K562 (cell line): ENCODE results near the gene KIF26B. TPM values are rescaled to one million over a fixed set of nuclear protein-coding genes. Genes with fewer than 3 reads are reported as not detected.

Experiments
- ATAC-seq: fragments of 200-7000 bp; cut with Tn5 transposase; 3 replicates; pipeline ENCODE4 v1.9.1; 2020; ENCODE audit warnings: moderate library complexity
- BruUV-seq: library from RNA; stranded (reverse); fragments of 400-500 nt; replicated peaks from 2 replicates; lab custom pipeline; 2021; lab: Mats Ljungman, UMichigan
- CTCF ChIA-PET: fragments of 300-600 bp; formaldehyde crosslinking; extraction: SDS; loops from one replicate; lab custom pipeline; 2021; ENCODE audit warnings: low intra/inter-chr PET ratio; lab: Yijun Ruan, JAX
- POLR2A ChIA-PET: fragments of 300-600, 350-650 bp; sonication (Branson Sonifier 250); formaldehyde crosslinking; extraction: SDS; loops from one replicate; lab custom pipeline; 2021; ENCODE audit warnings: antibody characterized with exemption, inconsistent platforms; lab: Yijun Ruan, JAX
- DNase-seq, 4 experiments: peaks; one replicate each; pipeline versions ENCODE4 v3.0.0 to v3.0.0-alpha.2; 2011 to 2018; ENCODE audit warnings: low spot score in 3 of 4, mixed read lengths in 3 of 4; ENCODE audit errors: extremely low read depth in 1 of 4
- FAIRE-seq: peaks from 2 replicates; lab custom pipeline; 2011; peaks lifted over from hg19 to GRCh38; lab: Jason Lieb, UNC
- H2AFZ ChIP-seq: 2 replicates; pipeline ENCODE4 v1.6.0; 2011; ENCODE audit warnings: low read depth, low read length, control low read depth, inconsistent platforms
- H3K27ac ChIP-seq: fragments of 200-600 bp; 3 replicates; pipeline ENCODE4 v1.8.0; 2011; ENCODE audit warnings: low read depth, mild to moderate bottlenecking, control low read depth, inconsistent platforms, low read length, moderate library complexity, mixed read lengths; ENCODE audit errors: extremely low read depth
- H3K27me3 ChIP-seq, 2 experiments: fragments of 300-600 bp in 1 of 2; 2 replicates in 1 of 2; 3 replicates in 1 of 2; pipeline versions ENCODE4 v1.6.0 to v1.8.0; 2011; ENCODE audit warnings: inconsistent platforms in 2 of 2, low read length in 2 of 2, mild to moderate bottlenecking in 1 of 2, mixed read lengths in 1 of 2, moderate library complexity in 1 of 2; ENCODE audit not compliant: control insufficient read depth in 2 of 2, insufficient read depth in 2 of 2
- H3K36me3 ChIP-seq: fragments of 300-600 bp; 3 replicates; pipeline ENCODE4 v1.8.0; 2011; ENCODE audit warnings: mild to moderate bottlenecking, low read length, inconsistent platforms; ENCODE audit not compliant: control insufficient read depth, insufficient read depth
- H3K4me1 ChIP-seq, 2 experiments: fragments of 200-600 bp in 1 of 2; replicated peaks in 1 of 2; 2 replicates in 1 of 2; 3 replicates in 1 of 2; pipeline versions ENCODE4 v1.5.1 to v1.8.0; 2011; ENCODE audit warnings: inconsistent platforms in 2 of 2, low read length in 2 of 2, mild to moderate bottlenecking in 1 of 2, mixed read lengths in 1 of 2, moderate library complexity in 1 of 2; ENCODE audit not compliant: control insufficient read depth in 2 of 2, insufficient read depth in 2 of 2
- H3K4me2 ChIP-seq: 2 replicates; pipeline ENCODE4 v1.6.1; 2011; ENCODE audit warnings: low read length, control low read depth, inconsistent platforms, mixed read lengths; ENCODE audit not compliant: insufficient read depth
- H3K4me3 ChIP-seq: fragments of 200-600 bp; sonication (generic), shearing (Covaris generic); 2 replicates; pipeline ENCODE4 v1.5.1; 2016; ENCODE audit warnings: control low read depth, inconsistent platforms
- H3K79me2 ChIP-seq: fragments of 200-600 bp; 3 replicates; pipeline ENCODE4 v1.8.0; 2011; ENCODE audit warnings: low read length, inconsistent platforms; ENCODE audit not compliant: control insufficient read depth, insufficient read depth
- H3K9ac ChIP-seq, 2 experiments: 2 replicates each; pipeline versions ENCODE4 v1.6.0 to v1.6.1; 2011; ENCODE audit warnings: low read depth in 2 of 2, low read length in 2 of 2, control low read depth in 1 of 2, inconsistent platforms in 1 of 2, mild to moderate bottlenecking in 1 of 2, mixed read lengths in 1 of 2; ENCODE audit not compliant: insufficient read depth in 1 of 2
- H3K9me1 ChIP-seq: one replicate; pipeline ENCODE4 v1.6.0; 2011; ENCODE audit warnings: inconsistent platforms, mild to moderate bottlenecking, low read length, moderate library complexity; ENCODE audit not compliant: control insufficient read depth, insufficient read depth
- H3K9me3 ChIP-seq: replicated peaks from 2 replicates; pipeline ENCODE4 v1.5.1; 2011; ENCODE audit warnings: low read depth, low read length, inconsistent platforms; ENCODE audit not compliant: control insufficient read depth, insufficient read depth
- H4K20me1 ChIP-seq: replicated peaks from 2 replicates; pipeline ENCODE4 v1.6.1; 2011; ENCODE audit warnings: low read length, inconsistent platforms, mixed read lengths; ENCODE audit not compliant: control insufficient read depth, insufficient read depth
- ARID1B ChIP-seq: fragments of 450-650 bp; IDR thresholded peaks from 2 replicates; pipeline ENCODE4 v1.6.1; 2016; ENCODE audit warnings: antibody characterized with exemption, mild to moderate bottlenecking, inconsistent platforms
- BRD9 ChIP-seq: fragments of 450-650 bp; IDR thresholded peaks from 2 replicates; pipeline ENCODE4 v1.6.1; 2018; ENCODE audit warnings: low read depth; ENCODE audit not compliant: partially characterized antibody
- CBFA2T2 ChIP-seq: fragments of 450-650 bp; conservative IDR thresholded peaks from 2 replicates; pipeline ENCODE4 v1.6.1; 2017; ENCODE audit warnings: mild to moderate bottlenecking
- CBFA2T3 ChIP-seq: fragments of 450-650 bp; IDR thresholded peaks from 2 replicates; pipeline ENCODE4 v1.6.1; 2017
- CEBPB ChIP-seq: fragments of 450-650 bp; IDR thresholded peaks from 2 replicates; pipeline ENCODE4 v1.6.1; 2016; ENCODE audit warnings: missing genetic modification characterization, missing compliant biosample characterization
- CREB1 ChIP-seq, 2 experiments: sonication (generic) in 1 of 2; formaldehyde crosslinking in 1 of 2; IDR thresholded peaks; 2 replicates each; pipeline versions ENCODE4 v1.6.1 to v1.8.0; 2012 to 2022; ENCODE audit warnings: inconsistent platforms in 1 of 2, mild to moderate bottlenecking in 1 of 2, missing genetic modification reagents in 1 of 2, moderate library complexity in 1 of 2
- CTBP1 ChIP-seq: fragments of 450-650 bp; IDR thresholded peaks from 2 replicates; pipeline ENCODE4 v1.6.1; 2016; ENCODE audit warnings: borderline replicate concordance
- DNMT1 ChIP-seq: fragments of 450-650 bp; IDR thresholded peaks from 2 replicates; pipeline ENCODE4 v1.6.1; 2016; ENCODE audit warnings: antibody characterized with exemption, mild to moderate bottlenecking
- FOSL1 ChIP-seq: fragments of 200-800 bp; sonication (Bioruptor generic); conservative IDR thresholded peaks from 2 replicates; pipeline ENCODE4 v1.6.1; 2016; ENCODE audit warnings: missing genetic modification characterization, missing compliant biosample characterization
- FUS ChIP-seq: fragments of 200-400 bp; formaldehyde crosslinking; optimal IDR thresholded peaks from 2 replicates; pipeline ENCODE3; 2017; ENCODE audit warnings: low read depth, low read length
- JUND ChIP-seq, 2 experiments: IDR thresholded peaks; 2 replicates in 1 of 2; 3 replicates in 1 of 2; pipeline ENCODE4 v1.6.1; 2011; ENCODE audit warnings: borderline replicate concordance in 2 of 2, low read depth in 2 of 2, low read length in 2 of 2, improper control_type of control experiment in 1 of 2, missing biosample characterization in 1 of 2, missing genetic modification characterization in 1 of 2, missing genetic modification reagents in 1 of 2
- NCOR1 ChIP-seq: fragments of 450-650 bp; IDR thresholded peaks from 2 replicates; pipeline ENCODE4 v1.6.1; 2016; ENCODE audit warnings: mild to moderate bottlenecking, moderate library complexity
- NFE2 ChIP-seq: IDR thresholded peaks from 2 replicates; pipeline ENCODE4 v1.6.1; 2014; ENCODE audit warnings: antibody characterized with exemption, low read depth
- RFX1 ChIP-seq: fragments of 450-650 bp; IDR thresholded peaks from 2 replicates; pipeline ENCODE4 v1.6.1; 2016; ENCODE audit warnings: mild to moderate bottlenecking, moderate library complexity
- RHOXF2B ChIP-seq: fragments of 250-450 bp; sonication (Bioruptor Pico); conservative IDR thresholded peaks from 2 replicates; pipeline ENCODE4 v1.5.1; 2021
- SETDB1 ChIP-seq: IDR thresholded peaks from one replicate; pipeline ENCODE4 v1.6.1; 2012; ENCODE audit warnings: low read length, control low read depth, inconsistent platforms
- ZEB2 ChIP-seq: fragments of 450-650 bp; IDR thresholded peaks from 2 replicates; pipeline ENCODE4 v1.6.1; 2016
- ZNF584 ChIP-seq: fragments of 200-800 bp; sonication (Bioruptor generic); IDR thresholded peaks from 2 replicates; pipeline ENCODE4 v1.6.1; 2016; ENCODE audit warnings: low read depth, mild to moderate bottlenecking, missing genetic modification characterization, missing compliant biosample characterization
- ZNF695 ChIP-seq: fragments of 450-650 bp; formaldehyde crosslinking; IDR thresholded peaks from 2 replicates; pipeline ENCODE4 v1.4.0; 2020; ENCODE audit warnings: mild to moderate bottlenecking, moderate library complexity
- WGBS: fragments of 100-300 bp; shearing (Covaris generic); methylation state at CpG from one replicate; pipeline ENCODE4 v1.1.6; 2016; ENCODE audit warnings: low coverage, mixed read lengths; ENCODE audit not compliant: insufficient coverage; ENCODE audit errors: missing lambda C conversion rate; 5-methylcytosine and 5-hydroxymethylcytosine counted together
- in situ Hi-C: fragments of 300-500 bp; cut with MboI; formaldehyde crosslinking; loops from 4 replicates; pipeline ENCODE4 v1.15.0; 2018; ENCODE audit warnings: inconsistent platforms, mixed read lengths
- intact Hi-C: fragments of 100-400 bp; cut with micrococcal nuclease; formaldehyde crosslinking; loops from 2 replicates; pipeline ENCODE4 v1.14.2; 2022
- polyA plus RNA-seq, 8 experiments: library from polyadenylated mRNA; depleted of rRNA in 4 of 8; stranded (reverse) in 5 of 8; unstranded in 3 of 8; fragments of >200 nt; fragmentation: Nextera tagmentation in 2 of 8; fragmentation: Illumina TruSeq in 1 of 8; extraction: Ambion mirVana in 2 of 8; extraction: Trizol in 1 of 8; gene quantifications; 2 replicates each; pipeline versions ENCODE4 v1.2.1 to v1.2.3, GENCODE V29; 2011 to 2014; ENCODE audit warnings: inconsistent platforms in 1 of 8, missing spikeins in 1 of 8
- total RNA-seq, 7 experiments: library from RNA; depleted of rRNA in 6 of 7; stranded (reverse); fragments of >200 nt in 6 of 7; fragmentation: Illumina TruSeq in 2 of 7; extraction: Trizol in 2 of 7; gene quantifications; 2 replicates each; pipeline versions ENCODE4 v1.2.1 to v1.2.3, GENCODE V29; 2011 to 2021; ENCODE audit warnings: low replicate concordance in 1 of 7

Gene KIF26B
- total and polyA plus RNA-seq, 9 of the 15 experiments (the other 6 are each of a cell fraction or from before 2014, with no cell fraction given), result 0.02 to 0.08 (median 0.03) TPM; not detected in 6

GRCh38 chr1:245530937-245531336 lies 376.2 kb downstream of the KIF26B start:
- no peak for FAIRE-seq
- in situ Hi-C loops (no loop called here), intact Hi-C loops (no loop called here)
- ATAC-seq, result no peak
- Histone ChIP-seq H3K4me2 (no peak overlapping the region), H3K36me3 (no peaks in the 10 kb centered on the region), H3K9me1 (no peaks in the 10 kb centered on the region), H3K9ac (no peak overlapping the region), H3K4me1 (no peaks in the 10 kb centered on the region), H4K20me1 (no peaks in the 10 kb centered on the region), H3K27ac (no peak overlapping the region), H3K4me3 (no peak overlapping the region), H3K27me3 (peaks cover 16 to 36% of the 10 kb centered on the region in 2 experiments), H3K79me2 (no peaks in the 10 kb centered on the region), H3K9me3 (no peaks in the 10 kb centered on the region), H2AFZ (no peak overlapping the region)
- no TSS peak for BruUV-seq
- DNase-seq, result no peak
- no peak for TF ChIP-seq DNMT1
- TF ChIP-seq RFX1, result peak; percentile 60
- ChIA-PET CTCF (no interaction called here), POLR2A (interaction anchor here (0.6 kb wide), 1 partner anchor 390 kb away, joined by 3 read pairs; no protein-coding TSS in a partner anchor)
- WGBS, result 0% methylated on average over 2 of the region's 2 CpGs

GRCh38 chr1:245537992-245538391 lies 383.2 kb downstream of the KIF26B start:
- H2AFZ ChIP-seq, result peak overlapping the region; percentile 48
- no peaks in the 10 kb centered on the region for H3K9me1 ChIP-seq
- POLR2A ChIA-PET, result interaction anchor here (0.5 kb wide), 1 partner anchor 13 kb away, joined by 3 read pairs; no protein-coding TSS in a partner anchor
- no peaks in the 10 kb centered on the region for H3K36me3 ChIP-seq
- intact Hi-C loops (no loop called here), in situ Hi-C loops (no loop called here)
- no peaks in the 10 kb centered on the region for H4K20me1 ChIP-seq
- no peak overlapping the region for H3K27ac ChIP-seq
- CTCF ChIA-PET, result no interaction called here
- no peaks in the 10 kb centered on the region for H3K9me3 ChIP-seq
- BruUV-seq, result no TSS peak
- H3K9ac ChIP-seq, result no peak overlapping the region
- 2% methylated on average over 3 of the region's 3 CpGs for WGBS
- H3K4me3 ChIP-seq, result no peak overlapping the region
- no peak overlapping the region; the same call in 1 of the 2 replicates for H3K4me2 ChIP-seq
- no peak for FAIRE-seq
- H3K79me2 ChIP-seq, result no peaks in the 10 kb centered on the region
- ATAC-seq, result peak; percentile 59
- peak in 2 of 4 experiments; percentile 20 to 39 for DNase-seq
- no peaks in the 10 kb centered on the region; a peak in 1 of 5 replicates for H3K4me1 ChIP-seq
- peaks cover 10 to 61% of the 10 kb centered on the region in 2 experiments; a peak in 4 of 5 replicates for H3K27me3 ChIP-seq
- peak; percentile 25; the same call in 1 of the 2 replicates for TF ChIP-seq NFE2
- no peak for TF ChIP-seq CREB1 (IDR thresholded peaks at IDR 0.05)
- TF ChIP-seq CREB1 (CRISPR knock-in tag; IDR thresholded peaks at IDR 0.05), result no peak
- peak; percentile 22; the same call in 1 of the 2 replicates for TF ChIP-seq NCOR1
- no peak for TF ChIP-seq BRD9
- TF ChIP-seq JUND (IDR thresholded peaks at IDR 0.05; ENCODE audit: borderline replicate concordance, low read depth, low read length), result 0 out of 2 replicates have a peak, but pooled peaks have one; percentile 31
- no peak; the same call in 2 of the 3 replicates for TF ChIP-seq JUND (tag; IDR thresholded peaks at IDR 0.05; ENCODE audit: borderline replicate concordance, low read depth, low read length)
- TF ChIP-seq RHOXF2B (CRISPR knock-in tag), result no peak
- peak; percentile 32; the same call in 1 of the 2 replicates for TF ChIP-seq CEBPB (tag)
- TF ChIP-seq ZEB2, result no peak
- TF ChIP-seq ZNF695, result no peak
- no peak for TF ChIP-seq SETDB1
- peak; percentile 24; the same call in 1 of the 2 replicates for TF ChIP-seq CBFA2T2
- 0 out of 2 replicates have a peak, but pooled peaks have one; percentile 21 for TF ChIP-seq ARID1B
- TF ChIP-seq ZNF584, result 0 out of 2 replicates have a peak, but pooled peaks have one; percentile 33
- TF ChIP-seq CBFA2T3, result peak; percentile 67
- no peak for TF ChIP-seq FUS
- no peak for TF ChIP-seq CTBP1
- TF ChIP-seq FOSL1 (tag), result peak; percentile 70
